CD8-positive, alpha-beta memory T cell (primary cell): ENCODE measurements around the gene SHROOM3. TPM values are rescaled to one million over a fixed set of nuclear protein-coding genes. Genes with fewer than 3 reads are reported as not detected.
A peak's percentile ranks its signal among the peaks of the same experiment; 100 is the strongest.

Experiments
- CTCF ChIA-PET: fragments of 350-600 bp; sonication (Branson Sonifier 250); formaldehyde crosslinking; loops from one replicate; lab custom pipeline; 2021; ENCODE audit warnings: antibody characterized with exemption; lab: Charles Lee
- POLR2A ChIA-PET: fragments of 350-600 bp; sonication (Branson Sonifier 250); formaldehyde crosslinking; loops from one replicate; lab custom pipeline; 2021; ENCODE audit warnings: antibody characterized with exemption; lab: Charles Lee
- DNase-seq, 5 donors: peaks; one replicate each; pipeline versions ENCODE4 v3.0.0 to v3.0.0-alpha.2; 2020 to 2022; ENCODE audit warnings: mixed read lengths in 1 of 5
- H3K27ac ChIP-seq: one replicate; pipeline ENCODE4 v1.7.0; 2013; ENCODE audit warnings: low read depth, mild to moderate bottlenecking, low read length, moderate library complexity
- H3K27me3 ChIP-seq: 2 replicates; pipeline ENCODE4 v1.7.0; 2013; ENCODE audit warnings: low read length, mild to moderate bottlenecking; ENCODE audit not compliant: insufficient read depth, poor library complexity, severe bottlenecking
- H3K36me3 ChIP-seq: 2 replicates; pipeline ENCODE4 v1.7.0; 2013; ENCODE audit warnings: mild to moderate bottlenecking, low read length, moderate library complexity; ENCODE audit not compliant: insufficient read depth
- H3K4me1 ChIP-seq: 2 replicates; pipeline ENCODE4 v1.7.0; 2013; ENCODE audit warnings: mild to moderate bottlenecking, low read length, moderate library complexity; ENCODE audit not compliant: insufficient read depth
- H3K4me3 ChIP-seq: 2 replicates; pipeline ENCODE4 v1.7.0; 2013; ENCODE audit warnings: mild to moderate bottlenecking, low read length
- H3K9me3 ChIP-seq: 2 replicates; pipeline ENCODE4 v1.7.0; 2013; ENCODE audit warnings: mild to moderate bottlenecking, low read length
- H3K27ac Mint-ChIP-seq, 8 donors: one replicate each; pipeline ENCODE4 v1.8.0; 2020 to 2021; ENCODE audit warnings: mixed read lengths in 8 of 8, mild to moderate bottlenecking in 6 of 8, inconsistent platforms in 3 of 8, moderate library complexity in 3 of 8
- H3K27me3 Mint-ChIP-seq, 2 donors: one replicate each; pipeline ENCODE4 v1.8.0; 2020 to 2021; ENCODE audit warnings: mixed read lengths in 2 of 2, mild to moderate bottlenecking in 1 of 2, moderate library complexity in 1 of 2
- H3K36me3 Mint-ChIP-seq, 3 donors: one replicate each; pipeline ENCODE4 v1.8.0; 2020 to 2021; ENCODE audit warnings: mixed read lengths in 3 of 3, inconsistent platforms in 1 of 3, mild to moderate bottlenecking in 1 of 3
- H3K4me1 Mint-ChIP-seq, 3 donors: one replicate each; pipeline ENCODE4 v1.8.0; 2020 to 2021; ENCODE audit warnings: mixed read lengths in 3 of 3, inconsistent platforms in 1 of 3, mild to moderate bottlenecking in 1 of 3
- H3K4me3 Mint-ChIP-seq, 7 donors: one replicate each; pipeline ENCODE4 v1.8.0; 2020 to 2021; ENCODE audit warnings: mixed read lengths in 7 of 7, mild to moderate bottlenecking in 6 of 7, moderate library complexity in 4 of 7, inconsistent platforms in 2 of 7
- H3K9me3 Mint-ChIP-seq, 5 donors: one replicate each; pipeline ENCODE4 v1.8.0; 2020 to 2022; ENCODE audit warnings: mixed read lengths in 5 of 5, mild to moderate bottlenecking in 3 of 5, moderate library complexity in 2 of 5, inconsistent platforms in 1 of 5
- polyA plus RNA-seq: library from polyadenylated mRNA; unstranded; fragments of 300-500 nt; fragmentation: Illumina TruSeq; gene quantifications from one replicate; pipeline ENCODE4 v1.2.3, GENCODE V29; 2021
- total RNA-seq, 2 experiments: library from RNA; stranded (reverse); gene quantifications; one replicate each; pipeline ENCODE4 v1.2.3, GENCODE V29; 2021

Gene SHROOM3
- total and polyA plus RNA-seq, 3 experiments from 2014 or later, result not detected

DNA sequence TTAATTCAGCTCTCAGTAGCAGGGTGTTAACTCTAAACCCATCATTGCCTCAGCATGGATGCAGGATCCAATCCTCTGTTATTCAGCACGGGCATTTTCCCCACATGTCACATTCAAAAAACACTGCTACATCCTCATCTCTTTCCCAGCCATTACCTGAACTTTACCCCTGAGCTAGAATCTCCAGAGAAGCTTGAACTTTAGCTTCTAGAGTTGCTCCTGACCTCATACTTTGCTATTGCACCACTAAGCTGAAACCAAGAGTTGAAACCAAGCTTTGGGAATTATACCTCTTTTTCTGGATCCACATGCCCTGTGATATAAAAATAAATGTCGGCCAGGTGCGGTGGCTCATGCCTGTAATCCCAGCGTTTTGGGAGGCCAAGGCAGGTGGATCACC lies 90.7 kb downstream of the SHROOM3 start:
- no peak for DNase-seq
- no peaks in the 10 kb centered on the region for H3K9me3 Mint-ChIP-seq
- no peaks in the 10 kb centered on the region for H3K9me3 ChIP-seq
- H3K27me3 Mint-ChIP-seq, result peaks cover 7 to 14% of the 10 kb centered on the region in 2 donors
- ChIA-PET CTCF (no interaction called here), POLR2A (no interaction called here)
- no peak overlapping the region for H3K4me3 Mint-ChIP-seq
- no peaks in the 10 kb centered on the region for H3K4me1 Mint-ChIP-seq
- H3K27me3 ChIP-seq, result peaks cover 3% of the 10 kb centered on the region
- H3K27ac Mint-ChIP-seq, result peak overlapping the region in 1 of 8 donors; percentile 16
- no peak overlapping the region for H3K4me3 ChIP-seq
- no peaks in the 10 kb centered on the region for H3K4me1 ChIP-seq
- no peak overlapping the region for H3K27ac ChIP-seq
- H3K36me3 ChIP-seq, result no peaks in the 10 kb centered on the region
- H3K36me3 Mint-ChIP-seq, result no peaks in the 10 kb centered on the region

DNA sequence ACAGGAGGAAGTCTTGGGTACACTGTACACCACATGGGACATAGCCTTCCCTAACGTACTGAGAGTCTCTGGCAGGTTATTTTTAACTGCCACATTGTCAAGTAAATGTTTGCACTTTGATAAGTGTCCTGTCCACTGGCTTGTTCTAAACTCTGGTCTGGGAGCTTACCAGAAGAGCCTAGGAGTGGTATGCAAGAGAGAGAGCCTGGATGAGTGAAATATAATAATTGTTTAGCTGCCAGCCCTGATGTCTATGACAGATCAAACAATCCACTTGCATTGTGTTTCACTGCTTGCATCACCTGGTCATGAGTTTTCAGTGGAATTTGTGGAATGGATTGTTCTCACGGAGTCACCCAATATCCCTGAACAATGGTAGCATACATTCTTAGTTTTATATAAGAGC lies 91.6 kb downstream of the SHROOM3 start:
- no peak overlapping the region for H3K27ac ChIP-seq
- peaks cover 3% of the 10 kb centered on the region for H3K27me3 ChIP-seq
- H3K27ac Mint-ChIP-seq, result no peak overlapping the region
- H3K4me1 Mint-ChIP-seq, result no peaks in the 10 kb centered on the region
- no peaks in the 10 kb centered on the region for H3K36me3 ChIP-seq
- no peaks in the 10 kb centered on the region for H3K9me3 ChIP-seq
- H3K9me3 Mint-ChIP-seq, result no peaks in the 10 kb centered on the region
- ChIA-PET POLR2A (no interaction called here), CTCF (no interaction called here)
- peaks cover 7 to 17% of the 10 kb centered on the region in 2 donors for H3K27me3 Mint-ChIP-seq
- no peaks in the 10 kb centered on the region for H3K36me3 Mint-ChIP-seq
- no peak overlapping the region for H3K4me3 ChIP-seq
- no peak for DNase-seq
- H3K4me1 ChIP-seq, result no peaks in the 10 kb centered on the region
- no peak overlapping the region for H3K4me3 Mint-ChIP-seq

DNA sequence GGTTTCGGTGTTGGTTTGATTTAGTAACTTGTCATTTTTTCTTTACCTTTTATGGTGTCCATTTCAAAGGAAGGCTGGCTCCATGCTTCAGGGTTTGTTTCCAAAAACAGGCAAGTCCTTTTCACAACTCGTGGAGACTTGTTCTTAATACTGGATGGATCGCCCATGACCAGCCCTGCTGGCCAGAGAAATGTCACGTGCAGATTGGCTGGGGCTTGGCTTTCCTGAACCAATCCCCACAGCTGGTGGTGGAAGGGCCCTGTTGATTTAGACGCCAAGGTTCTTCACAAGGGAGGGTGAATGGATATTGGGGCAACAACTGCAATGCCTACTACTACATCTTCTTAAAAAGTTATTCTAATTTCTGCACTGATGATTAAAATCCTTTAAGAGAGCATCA lies 92.6 kb downstream of the SHROOM3 start:
- H3K4me3 Mint-ChIP-seq, result no peak overlapping the region
- DNase-seq, result no peak
- H3K27me3 ChIP-seq, result peaks cover 3% of the 10 kb centered on the region
- no peak overlapping the region for H3K4me3 ChIP-seq
- ChIA-PET CTCF (no interaction called here), POLR2A (no interaction called here)
- H3K4me1 ChIP-seq, result no peaks in the 10 kb centered on the region
- H3K27ac ChIP-seq, result no peak overlapping the region
- no peaks in the 10 kb centered on the region for H3K4me1 Mint-ChIP-seq
- peaks cover 7 to 17% of the 10 kb centered on the region in 2 donors for H3K27me3 Mint-ChIP-seq
- no peak overlapping the region for H3K27ac Mint-ChIP-seq
- no peaks in the 10 kb centered on the region for H3K36me3 ChIP-seq
- H3K36me3 Mint-ChIP-seq, result no peaks in the 10 kb centered on the region
- H3K9me3 Mint-ChIP-seq, result no peaks in the 10 kb centered on the region
- H3K9me3 ChIP-seq, result no peaks in the 10 kb centered on the region

DNA sequence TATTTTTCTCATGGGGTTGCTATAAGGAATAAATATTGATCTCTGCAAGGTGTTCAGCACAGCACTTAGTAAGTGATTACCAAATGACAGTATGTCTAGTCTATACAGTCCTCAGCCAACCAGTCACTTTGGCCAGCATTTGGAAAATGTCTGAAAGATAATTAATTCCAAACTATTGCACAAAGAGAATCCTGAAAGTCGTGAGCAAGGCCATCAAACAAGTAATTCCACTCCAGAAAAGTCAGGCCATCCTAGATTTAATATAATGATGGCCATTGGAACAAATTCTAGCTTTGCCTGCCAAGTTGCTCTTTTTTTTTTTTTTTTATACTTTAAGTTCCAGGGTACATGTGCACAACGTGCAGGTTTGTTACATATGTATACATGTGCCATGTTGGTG lies 96.6 kb downstream of the SHROOM3 start:
- H3K4me1 ChIP-seq, result no peaks in the 10 kb centered on the region
- H3K27me3 Mint-ChIP-seq, result peaks cover 5 to 15% of the 10 kb centered on the region in 2 donors
- no peak overlapping the region for H3K27ac ChIP-seq
- ChIA-PET CTCF (no interaction called here), POLR2A (no interaction called here)
- H3K9me3 Mint-ChIP-seq, result no peaks in the 10 kb centered on the region
- DNase-seq, result no peak
- no peaks in the 10 kb centered on the region for H3K36me3 Mint-ChIP-seq
- no peaks in the 10 kb centered on the region for H3K4me1 Mint-ChIP-seq
- no peaks in the 10 kb centered on the region for H3K9me3 ChIP-seq
- H3K4me3 Mint-ChIP-seq, result no peak overlapping the region
- H3K4me3 ChIP-seq, result no peak overlapping the region
- no peaks in the 10 kb centered on the region for H3K36me3 ChIP-seq
- H3K27ac Mint-ChIP-seq, result no peak overlapping the region
- H3K27me3 ChIP-seq, result peaks cover 3% of the 10 kb centered on the region

DNA sequence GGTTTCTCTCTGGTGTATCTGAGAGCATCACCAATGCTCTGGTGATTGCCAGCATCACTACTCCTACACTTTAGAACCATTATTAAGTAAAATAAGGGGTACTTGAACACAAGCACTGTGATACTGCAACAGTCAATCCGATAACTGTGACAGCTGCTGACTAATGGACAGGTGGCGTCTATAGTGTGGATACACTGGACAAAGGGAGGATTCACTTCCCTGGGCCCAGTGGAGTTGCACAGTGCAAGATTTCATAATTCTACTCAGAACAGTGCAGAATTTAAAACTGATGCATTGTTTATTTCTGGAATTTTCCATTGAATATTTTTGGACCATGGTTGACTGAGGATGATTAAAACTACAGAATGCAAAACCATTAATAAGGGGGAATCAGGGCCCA lies 97.8 kb downstream of the SHROOM3 start:
- DNase-seq, result no peak
- no peaks in the 10 kb centered on the region for H3K36me3 ChIP-seq
- H3K4me3 ChIP-seq, result no peak overlapping the region
- no peak overlapping the region for H3K27ac ChIP-seq
- Mint-ChIP-seq H3K36me3 (no peaks in the 10 kb centered on the region), H3K27me3 (peaks cover 3 to 15% of the 10 kb centered on the region in 2 donors), H3K27ac (no peak overlapping the region), H3K4me1 (no peaks in the 10 kb centered on the region), H3K9me3 (no peaks in the 10 kb centered on the region), H3K4me3 (no peak overlapping the region)
- H3K27me3 ChIP-seq, result no peaks in the 10 kb centered on the region
- no peaks in the 10 kb centered on the region for H3K4me1 ChIP-seq
- H3K9me3 ChIP-seq, result no peaks in the 10 kb centered on the region
- CTCF ChIA-PET, result no interaction called here
- POLR2A ChIA-PET, result no interaction called here

DNA sequence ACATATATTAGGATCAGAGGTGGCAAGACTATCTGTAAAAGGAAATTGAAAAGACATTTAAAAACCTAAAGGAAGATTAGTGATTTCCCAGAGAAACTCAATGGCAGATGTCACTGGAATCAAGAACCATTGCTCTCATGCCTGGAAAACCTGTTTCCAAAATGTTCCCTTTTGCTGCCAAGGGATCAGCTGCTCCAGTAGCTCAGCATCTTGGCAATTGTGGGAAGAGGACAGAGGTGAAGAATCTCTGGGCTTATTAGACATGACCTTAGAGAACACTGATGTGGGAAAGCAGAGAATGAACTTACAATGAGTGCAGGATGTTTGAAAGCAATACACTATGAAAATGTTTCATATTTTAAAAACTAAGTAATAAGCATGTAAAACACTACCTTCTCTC lies 98.3 kb downstream of the SHROOM3 start:
- no peaks in the 10 kb centered on the region for H3K9me3 ChIP-seq
- Mint-ChIP-seq H3K27me3 (peaks cover 3 to 15% of the 10 kb centered on the region in 2 donors), H3K4me3 (no peak overlapping the region), H3K4me1 (no peaks in the 10 kb centered on the region), H3K36me3 (no peaks in the 10 kb centered on the region), H3K9me3 (no peaks in the 10 kb centered on the region), H3K27ac (no peak overlapping the region)
- H3K4me1 ChIP-seq, result no peaks in the 10 kb centered on the region
- ChIA-PET CTCF (no interaction called here), POLR2A (no interaction called here)
- no peak for DNase-seq
- H3K36me3 ChIP-seq, result no peaks in the 10 kb centered on the region
- no peak overlapping the region for H3K4me3 ChIP-seq
- no peaks in the 10 kb centered on the region for H3K27me3 ChIP-seq
- no peak overlapping the region for H3K27ac ChIP-seq

DNA sequence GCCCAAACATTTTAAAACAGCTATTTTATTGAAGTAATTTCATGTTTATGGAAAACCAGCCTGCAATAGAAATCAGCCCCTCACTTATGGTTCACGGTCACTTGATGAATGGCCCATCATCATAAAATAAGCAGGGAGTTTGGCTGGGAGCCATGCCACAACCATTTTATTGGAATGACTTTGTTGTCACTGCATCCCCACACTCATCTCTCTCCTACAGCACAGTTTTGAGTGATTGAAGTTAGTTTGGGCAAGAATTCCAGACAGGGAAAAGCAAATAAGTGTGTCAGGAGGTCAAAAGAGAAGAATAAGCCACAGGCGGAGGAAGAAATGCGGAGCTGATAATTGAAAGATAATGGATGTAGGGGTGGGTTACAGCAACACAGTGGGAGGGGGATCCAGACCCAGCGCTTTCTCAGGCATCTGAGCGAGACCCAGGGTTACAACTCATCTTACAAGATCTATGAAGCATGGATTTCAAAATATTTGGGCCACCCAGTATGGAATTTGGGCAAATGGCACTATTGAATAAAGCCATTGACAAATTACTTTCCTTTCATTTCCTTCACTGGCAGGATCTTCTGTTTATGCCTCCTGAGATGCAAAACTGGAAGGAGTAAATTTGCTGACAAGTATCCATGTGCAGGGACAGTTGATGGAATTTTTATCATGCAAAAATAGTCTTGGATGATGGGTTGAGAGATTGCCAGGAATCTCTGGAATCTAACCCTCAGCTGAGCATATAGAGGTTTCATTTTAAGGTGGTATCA lies 100.8 kb downstream of the SHROOM3 start:
- ChIA-PET POLR2A (no interaction called here), CTCF (interaction anchor here (1.3 kb wide), 1 partner anchor 19 kb away, joined by 4 read pairs; no protein-coding TSS in a partner anchor)
- H3K36me3 Mint-ChIP-seq, result no peaks in the 10 kb centered on the region
- Histone ChIP-seq H3K4me3 (no peak overlapping the region), H3K4me1 (no peaks in the 10 kb centered on the region), H3K27me3 (no peaks in the 10 kb centered on the region), H3K36me3 (no peaks in the 10 kb centered on the region), H3K9me3 (no peaks in the 10 kb centered on the region), H3K27ac (no peak overlapping the region)
- DNase-seq, result no peak
- H3K4me3 Mint-ChIP-seq, result no peak overlapping the region
- H3K9me3 Mint-ChIP-seq, result peaks cover 0 to 2% (median 0%) of the 10 kb centered on the region in 5 donors
- H3K4me1 Mint-ChIP-seq, result no peaks in the 10 kb centered on the region
- H3K27ac Mint-ChIP-seq, result no peak overlapping the region
- H3K27me3 Mint-ChIP-seq, result peaks cover 3 to 14% of the 10 kb centered on the region in 2 donors

DNA sequence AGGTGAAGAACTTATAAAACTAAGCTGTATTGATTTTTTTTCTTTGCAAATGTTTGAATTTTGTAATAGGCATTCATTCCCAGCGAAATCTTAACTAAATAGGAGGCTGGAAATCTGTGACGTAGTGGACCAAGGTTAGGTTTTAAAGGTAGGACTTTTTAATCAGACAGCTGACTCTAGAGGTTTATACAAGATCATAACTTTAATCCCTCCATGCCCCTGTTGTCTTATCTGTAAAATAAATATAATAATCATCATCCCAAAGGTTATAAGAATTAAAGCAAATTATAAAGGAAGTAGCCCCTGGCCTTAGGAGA lies 101.3 kb downstream of the SHROOM3 start:
- no peaks in the 10 kb centered on the region for H3K27me3 ChIP-seq
- H3K4me1 Mint-ChIP-seq, result no peaks in the 10 kb centered on the region
- H3K27ac ChIP-seq, result no peak overlapping the region
- POLR2A ChIA-PET, result no interaction called here
- no peaks in the 10 kb centered on the region for H3K36me3 ChIP-seq
- H3K4me3 ChIP-seq, result no peak overlapping the region
- H3K9me3 ChIP-seq, result no peaks in the 10 kb centered on the region
- H3K9me3 Mint-ChIP-seq, result peaks cover 0 to 2% (median 0%) of the 10 kb centered on the region in 5 donors
- DNase-seq, result no peak
- H3K4me1 ChIP-seq, result no peaks in the 10 kb centered on the region
- H3K27ac Mint-ChIP-seq, result no peak overlapping the region
- CTCF ChIA-PET, result interaction anchor here (1.3 kb wide), 1 partner anchor 18 kb away, joined by 4 read pairs; no protein-coding TSS in a partner anchor
- H3K36me3 Mint-ChIP-seq, result no peaks in the 10 kb centered on the region
- H3K4me3 Mint-ChIP-seq, result no peak overlapping the region
- H3K27me3 Mint-ChIP-seq, result peaks cover 3 to 14% of the 10 kb centered on the region in 2 donors
